ENCODE measurements around the gene CTNNA3. TPM values are rescaled to one million over a fixed set of nuclear protein-coding genes. Genes with fewer than 3 reads are reported as not detected.

Gene CTNNA3
- total RNA-seq, 4 donors from 2014 or later, result 1.2 to 7.1 (median 1.3) TPM

GRCh38 chr10:67664942-67665341, 31.1 kb downstream of the CTNNA3 start:
- no peak for ATAC-seq (ENCODE audit: low FRiP score)
- TF ChIP-seq CTCF (IDR thresholded peaks at IDR 0.05), result no peak
- no peak for DNase-seq (ENCODE audit: low spot score)

GRCh38 chr10:67663449-67664087, 32.4 kb downstream of the CTNNA3 start:
- no peak for TF ChIP-seq CTCF (IDR thresholded peaks at IDR 0.05)
- DNase-seq (ENCODE audit: low spot score) (no peak), ATAC-seq (ENCODE audit: low FRiP score) (no peak)

GRCh38 chr10:67662415-67662814, 33.6 kb downstream of the CTNNA3 start:
- no peak for ATAC-seq (ENCODE audit: low FRiP score)
- TF ChIP-seq CTCF (IDR thresholded peaks at IDR 0.05), result no peak
- no peak for DNase-seq (ENCODE audit: low spot score)

GRCh38 chr10:67659497-67659896, 36.5 kb downstream of the CTNNA3 start:
- TF ChIP-seq CTCF (IDR thresholded peaks at IDR 0.05), result no peak
- no peak for ATAC-seq (ENCODE audit: low FRiP score)

GRCh38 chr10:67657775-67658174, 38.2 kb downstream of the CTNNA3 start:
- no peak for TF ChIP-seq CTCF (IDR thresholded peaks at IDR 0.05)
- DNase-seq (ENCODE audit: low spot score), result no peak
- ATAC-seq (ENCODE audit: low FRiP score), result no peak

More at GRCh38 chr10:67659497-67659896, 36.5 kb downstream of the CTNNA3 start:
- DNase-seq (ENCODE audit: low spot score), result no peak

- no peak for ATAC-seq (ENCODE audit: low FRiP score)
- TF ChIP-seq CTCF (IDR thresholded peaks at IDR 0.05), result no peak
- no peak for DNase-seq (ENCODE audit: low spot score)
These were observed 45.4 kb downstream of the CTNNA3 start for GRCh38 chr10:67650558-67650957.

GRCh38 chr10:67648613-67649229, 47.3 kb downstream of the CTNNA3 start:
- no peak for ATAC-seq (ENCODE audit: low FRiP score)
- no peak for TF ChIP-seq CTCF (IDR thresholded peaks at IDR 0.05)
- DNase-seq (ENCODE audit: low spot score), result no peak

Data from omental fat pad (tissue), 4 donors.